Stimulated activated CD8-positive, alpha-beta memory T cell treated with anti-CD3 and anti-CD28 coated beads, Interleukin-7, amount 100 ng/mL, for 1 hour (primary cell): ENCODE measurements around the gene EVX1.

Source experiments
- DNase-seq, 2 donors: peaks; one replicate each; pipeline ENCODE4 v3.0.0-alpha.2; 2020; ENCODE audit warnings: low read depth in 2 of 2

EVX1 gene

DNA sequence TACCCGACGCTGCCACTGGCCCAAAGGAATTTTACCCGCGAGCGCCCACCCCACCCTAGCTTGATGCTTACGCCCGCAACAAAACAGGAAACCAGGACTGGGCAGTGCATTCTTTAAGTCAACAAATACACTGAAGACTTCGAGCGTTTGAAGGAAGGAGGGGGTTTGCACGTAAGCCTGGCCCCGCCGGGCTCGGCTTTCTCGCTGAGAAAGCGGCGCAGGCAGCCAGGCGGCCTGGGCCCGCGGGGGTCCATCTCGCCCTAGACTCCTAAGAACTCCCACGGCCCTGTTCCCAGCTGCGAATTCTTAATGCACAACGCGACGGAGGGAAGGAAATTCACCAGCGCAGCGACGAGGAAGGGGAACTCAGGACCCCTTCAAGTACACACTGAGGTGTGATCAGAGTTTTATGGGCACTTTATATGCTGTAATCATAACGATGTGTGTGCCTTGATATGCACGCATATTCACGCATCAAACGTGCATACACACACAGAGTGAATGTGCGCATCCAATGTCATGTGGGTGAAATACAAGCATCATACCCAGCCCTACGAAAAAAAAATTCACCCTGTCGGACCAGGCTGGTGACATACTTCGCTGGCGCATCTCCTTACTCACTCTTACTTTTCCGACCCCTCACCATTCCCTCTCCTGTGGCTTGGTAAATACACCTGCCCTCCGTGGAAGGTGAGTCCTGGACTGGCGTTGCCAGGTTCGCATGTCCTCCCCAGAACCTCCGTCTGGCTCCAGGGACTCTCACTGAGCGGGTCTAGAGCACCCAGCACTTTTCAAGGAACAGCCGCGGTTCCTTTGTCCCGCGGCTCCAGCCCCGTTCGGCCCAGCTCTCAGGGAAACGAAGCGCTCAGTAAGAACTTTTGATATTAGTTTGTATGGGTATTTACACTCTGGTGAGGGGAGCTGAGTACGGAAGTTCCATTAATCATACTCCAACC is 37.0 kb upstream of the EVX1 start:
- DNase-seq: no peak

- no peak for DNase-seq
These were observed 35.1 kb upstream of the EVX1 start for GRCh38 chr7:27207348-27207985.

DNA sequence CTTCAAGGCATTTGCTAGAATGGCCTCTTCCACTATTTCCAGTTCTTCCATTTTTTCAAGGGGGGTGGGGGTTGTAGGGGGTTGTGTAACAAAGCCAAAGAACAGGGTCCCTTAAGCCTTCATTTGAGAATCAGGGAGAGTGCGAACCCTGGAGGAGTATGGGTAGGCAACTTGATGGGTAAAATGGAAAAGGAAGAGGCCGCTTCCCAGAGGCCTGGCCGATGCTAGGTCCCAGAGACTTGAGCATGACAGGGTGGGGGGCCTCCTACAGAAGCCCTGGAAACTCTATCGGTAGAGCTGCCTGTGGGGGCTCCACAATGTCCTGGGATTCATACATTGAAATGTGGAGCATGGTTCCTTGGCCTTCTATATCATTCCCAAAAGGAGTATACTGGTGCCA is 33.6 kb upstream of the EVX1 start:
- DNase-seq: no peak

GRCh38 chr7:27209933-27210440 is 32.6 kb upstream of the EVX1 start:
- no peak for DNase-seq

DNA sequence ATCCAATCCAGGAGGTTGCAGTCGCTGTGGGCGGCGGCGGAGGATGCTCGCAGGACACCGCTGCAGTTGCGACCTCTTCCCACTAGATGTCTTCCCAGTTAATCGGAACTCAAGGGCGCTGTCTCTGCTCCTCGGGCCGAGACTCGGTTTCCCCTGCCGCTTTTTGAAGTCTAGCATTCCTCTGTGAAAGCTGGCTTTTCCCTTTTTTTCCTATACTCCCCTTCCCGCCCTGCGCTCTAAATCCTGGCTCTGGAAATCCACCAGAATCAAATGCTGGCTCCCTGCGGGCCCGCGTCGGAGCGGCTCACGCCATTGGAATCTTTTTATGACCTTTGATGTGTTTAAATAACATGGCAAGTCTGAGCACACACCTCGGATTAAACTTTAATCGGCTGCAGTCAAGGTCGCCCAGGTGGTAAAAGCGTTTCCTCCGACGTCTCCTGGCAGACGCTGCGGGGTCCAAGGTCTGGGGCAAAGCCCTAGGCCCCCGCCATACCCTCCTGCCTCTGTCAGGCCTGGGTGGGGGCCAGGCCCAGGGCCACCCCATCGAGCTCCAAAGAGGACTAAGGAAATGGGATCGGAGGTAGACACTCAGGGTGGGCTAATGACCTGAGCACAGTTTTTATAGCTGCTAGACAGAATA is 32.0 kb upstream of the EVX1 start:
- peak in 1 of 2 donors; percentile 16 for DNase-seq

GRCh38 chr7:27211084-27211446 is 31.5 kb upstream of the EVX1 start:
- no peak for DNase-seq

DNA sequence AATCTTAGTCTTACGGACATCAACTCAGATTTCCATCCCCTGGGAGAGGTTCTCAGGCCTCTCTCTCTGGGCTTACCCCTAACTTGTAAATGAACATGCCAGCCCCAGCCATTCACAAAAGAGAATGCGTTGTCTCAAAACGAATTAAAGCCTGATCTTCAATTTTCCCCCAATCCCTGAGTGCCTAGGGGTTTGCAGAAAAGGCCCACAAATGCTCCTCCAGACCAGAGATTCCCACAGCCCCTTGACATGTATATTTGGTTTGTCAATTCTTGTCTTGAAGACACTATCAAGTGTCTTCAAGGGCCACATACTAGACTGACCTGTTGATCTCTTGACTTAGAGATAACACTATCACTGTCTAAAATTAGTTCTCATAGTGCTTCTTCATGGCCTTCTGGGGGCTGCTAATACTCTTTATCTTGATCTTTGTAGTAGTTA is 30.8 kb upstream of the EVX1 start:
- DNase-seq: no peak

DNA sequence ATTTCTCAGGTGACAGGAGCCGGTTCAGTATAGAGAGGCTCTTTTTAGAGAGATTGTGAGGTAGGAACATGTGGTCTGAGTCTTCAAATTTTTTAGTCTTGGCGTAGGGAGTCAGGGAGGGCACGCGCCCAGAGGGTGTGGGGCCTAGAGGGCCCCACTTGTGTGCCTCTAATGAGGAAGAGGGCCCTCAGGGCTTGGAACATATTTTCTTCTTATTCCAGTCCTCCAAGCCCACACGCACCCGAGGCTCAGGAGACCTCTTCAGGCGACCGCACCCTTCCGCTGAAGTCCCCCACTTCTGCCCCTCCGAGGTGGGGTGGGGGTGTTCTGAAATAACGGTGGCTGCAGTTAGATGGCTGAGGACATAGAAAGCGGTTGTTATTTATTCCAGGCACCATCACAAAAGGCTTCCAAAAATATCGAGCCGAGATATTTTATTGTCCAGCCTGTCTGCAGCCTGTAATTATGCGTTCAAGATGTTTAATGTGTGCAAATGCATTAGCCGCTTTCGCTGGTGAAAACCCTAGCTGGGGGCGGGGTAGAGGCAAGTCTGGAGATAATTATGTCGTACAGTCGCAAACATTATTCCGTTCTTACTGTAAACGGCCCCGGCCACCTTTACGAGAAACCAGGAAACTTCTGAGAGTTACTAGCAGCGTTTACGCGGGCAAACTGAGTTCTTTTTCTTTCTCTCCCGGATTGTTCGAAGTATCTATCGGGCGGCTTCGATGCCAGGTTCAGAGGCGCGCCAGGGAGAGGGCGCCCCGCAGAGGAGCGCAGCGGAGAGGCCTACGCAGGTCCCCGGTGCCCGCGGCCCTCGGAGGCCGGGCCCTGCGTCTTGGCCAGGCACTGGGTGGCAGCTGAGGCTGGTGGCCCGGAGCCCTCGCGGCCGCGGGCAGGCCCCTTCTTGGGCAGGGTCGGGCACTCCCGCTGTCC is 29.8 kb upstream of the EVX1 start:
- DNase-seq: no peak

DNA sequence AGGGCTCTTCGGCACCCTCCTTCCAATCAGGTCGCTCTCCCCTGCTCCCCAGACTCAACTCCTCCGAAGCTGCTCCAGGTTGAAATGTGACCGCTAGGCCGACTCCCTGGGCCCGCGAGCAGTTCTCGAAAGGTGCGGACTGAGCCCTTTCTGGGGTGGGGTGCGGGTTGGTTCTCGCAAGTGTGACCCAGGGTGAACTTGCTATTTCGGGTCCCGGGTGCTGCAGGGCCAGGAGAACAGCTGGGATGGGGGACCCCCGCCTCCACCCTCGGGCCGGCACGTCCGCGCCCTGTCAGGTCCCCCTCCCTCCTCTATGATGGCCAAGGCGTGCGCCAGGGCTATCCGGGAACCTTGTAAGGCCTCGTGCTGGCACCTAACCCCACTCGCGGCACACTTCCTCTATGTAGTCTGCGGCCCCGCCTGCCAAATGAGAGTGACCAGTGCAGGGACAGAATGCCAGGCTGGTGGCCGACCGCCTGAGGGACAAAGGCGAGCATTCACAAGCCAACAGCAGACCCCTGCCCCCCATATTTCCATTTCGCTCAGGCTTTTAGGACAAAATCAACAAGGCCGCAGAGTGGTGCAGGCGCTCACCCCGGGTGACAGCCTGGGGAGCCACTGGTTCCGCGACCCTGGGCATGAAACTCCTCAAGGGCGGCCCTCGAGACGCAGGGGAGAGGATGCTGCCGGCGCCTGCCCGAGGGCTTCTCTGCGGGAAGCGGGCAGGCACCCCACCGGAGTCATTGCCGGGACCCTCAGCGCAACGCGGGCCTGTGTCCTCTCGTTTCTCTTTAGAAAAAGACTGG is 29.0 kb upstream of the EVX1 start:
- no peak for DNase-seq

DNA sequence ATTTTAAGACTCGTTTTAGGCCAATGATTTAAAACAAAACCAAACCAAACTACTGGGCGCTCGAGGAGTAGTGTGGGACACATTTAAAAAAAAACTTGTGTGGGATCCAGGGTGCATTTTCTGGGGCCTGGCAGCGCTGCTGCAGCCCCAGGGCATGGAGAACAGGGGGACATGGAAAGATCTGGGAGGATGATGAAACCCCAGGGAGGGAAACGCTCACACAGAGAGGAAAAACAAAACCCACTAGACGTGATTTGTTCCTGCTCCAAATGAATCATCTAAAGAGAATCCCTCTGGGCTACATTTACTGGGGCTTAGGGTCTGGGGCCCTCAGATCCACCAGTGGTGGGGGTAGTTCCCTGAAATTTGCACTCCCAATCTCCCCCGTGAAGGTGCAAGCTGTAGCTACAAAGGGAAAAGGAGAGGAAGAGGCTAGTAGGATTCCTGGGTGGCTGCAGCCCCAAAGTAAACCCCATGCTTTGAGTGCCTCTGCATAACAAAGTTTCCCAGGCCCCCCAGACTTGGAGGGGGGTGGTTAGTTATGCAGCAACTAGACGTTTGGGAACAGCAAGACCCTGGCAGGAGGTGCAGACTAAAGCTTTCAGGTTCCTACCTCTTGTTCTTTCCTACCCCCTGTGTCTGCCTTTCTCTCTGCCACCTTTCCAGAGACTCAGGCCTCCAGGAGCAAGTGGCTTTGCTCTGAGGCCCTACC is 28.2 kb upstream of the EVX1 start:
- no peak for DNase-seq

GRCh38 chr7:27215356-27215755 is 27.2 kb upstream of the EVX1 start:
- DNase-seq: no peak

GRCh38 chr7:27217951-27218350 is 24.7 kb upstream of the EVX1 start:
- DNase-seq: no peak

GRCh38 chr7:27219821-27220220 is 22.8 kb upstream of the EVX1 start:
- no peak for DNase-seq

DNA sequence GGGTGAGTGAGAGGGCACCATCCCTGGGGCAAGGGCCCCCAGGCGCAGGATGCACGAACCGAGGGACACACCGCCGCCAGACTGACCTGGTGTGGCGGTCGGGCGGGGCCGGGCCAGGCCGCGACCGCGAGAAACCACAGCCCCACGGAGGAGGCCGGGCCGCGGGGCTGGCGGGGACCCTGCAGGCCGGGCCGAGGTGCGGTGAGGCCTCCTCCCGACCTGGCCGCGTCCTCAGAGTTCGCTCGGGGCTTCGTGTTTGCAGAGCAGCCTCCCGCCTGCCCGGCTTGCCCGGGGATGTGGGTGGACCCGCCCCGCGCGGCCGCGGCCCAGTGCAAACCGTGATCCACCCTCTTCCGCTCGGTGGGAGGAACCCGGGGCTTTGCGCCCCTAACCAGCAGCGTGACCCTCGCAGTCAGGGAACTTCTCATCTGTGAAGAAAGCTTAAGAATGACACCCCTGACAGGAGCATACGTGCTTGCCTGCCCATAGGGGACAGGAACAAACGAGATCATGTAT is 22.1 kb upstream of the EVX1 start:
- no peak for DNase-seq

GRCh38 chr7:27221201-27221797 is 21.3 kb upstream of the EVX1 start:
- no peak for DNase-seq

GRCh38 chr7:27223941-27224575 is 18.5 kb upstream of the EVX1 start:
- DNase-seq: no peak

- DNase-seq: no peak
These were observed 17.3 kb upstream of the EVX1 start for GRCh38 chr7:27224983-27225934.

- DNase-seq: no peak
These were observed 13.2 kb upstream of the EVX1 start for GRCh38 chr7:27229448-27229847.
